ENCODE measurements around the gene WDR90.
A peak's percentile ranks its signal among the peaks of the same experiment; 100 is the strongest.

Gene WDR90

DNA sequence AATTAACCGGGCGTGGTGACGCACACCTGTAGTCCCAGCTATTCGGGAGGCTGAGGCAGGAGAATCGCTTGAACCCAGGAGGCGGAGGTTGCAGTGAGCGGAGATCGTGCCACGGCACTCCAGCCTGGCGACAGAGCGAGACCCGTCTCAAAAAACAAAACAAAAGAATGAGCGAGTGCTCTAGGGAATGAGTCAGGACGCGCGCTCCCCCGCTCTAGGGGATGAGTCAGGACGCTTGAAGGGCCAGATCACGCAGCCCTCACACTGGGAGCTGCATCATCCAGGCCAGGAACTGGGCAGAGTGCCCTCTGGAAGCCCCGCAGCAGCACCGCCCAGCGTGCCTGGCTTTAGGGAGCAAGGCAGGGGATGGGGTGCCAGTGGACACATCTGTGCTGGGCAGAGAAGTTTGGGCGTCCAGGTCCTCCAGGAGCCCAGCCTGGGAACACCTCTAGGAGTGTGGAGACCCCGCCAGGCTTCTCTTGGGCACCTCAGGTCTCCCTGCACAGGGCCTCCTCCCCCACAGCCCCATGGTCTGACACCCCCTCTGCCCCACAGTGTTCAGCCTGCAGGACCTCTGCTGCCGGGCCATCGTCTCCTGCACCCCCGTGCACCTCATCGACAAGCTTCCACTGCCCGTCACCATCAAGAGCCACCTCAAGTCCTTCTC is 22.2 kb upstream of the WDR90 start:
- DNase-seq (ENCODE audit: low read depth): peak; percentile 91

- DNase-seq (ENCODE audit: low read depth): no peak
Observed at GRCh38 chr16:627454-628239, 21.5 kb upstream of the WDR90 start.

GRCh38 chr16:628321-629061 is 20.7 kb upstream of the WDR90 start:
- no peak for DNase-seq (ENCODE audit: low read depth)

DNA sequence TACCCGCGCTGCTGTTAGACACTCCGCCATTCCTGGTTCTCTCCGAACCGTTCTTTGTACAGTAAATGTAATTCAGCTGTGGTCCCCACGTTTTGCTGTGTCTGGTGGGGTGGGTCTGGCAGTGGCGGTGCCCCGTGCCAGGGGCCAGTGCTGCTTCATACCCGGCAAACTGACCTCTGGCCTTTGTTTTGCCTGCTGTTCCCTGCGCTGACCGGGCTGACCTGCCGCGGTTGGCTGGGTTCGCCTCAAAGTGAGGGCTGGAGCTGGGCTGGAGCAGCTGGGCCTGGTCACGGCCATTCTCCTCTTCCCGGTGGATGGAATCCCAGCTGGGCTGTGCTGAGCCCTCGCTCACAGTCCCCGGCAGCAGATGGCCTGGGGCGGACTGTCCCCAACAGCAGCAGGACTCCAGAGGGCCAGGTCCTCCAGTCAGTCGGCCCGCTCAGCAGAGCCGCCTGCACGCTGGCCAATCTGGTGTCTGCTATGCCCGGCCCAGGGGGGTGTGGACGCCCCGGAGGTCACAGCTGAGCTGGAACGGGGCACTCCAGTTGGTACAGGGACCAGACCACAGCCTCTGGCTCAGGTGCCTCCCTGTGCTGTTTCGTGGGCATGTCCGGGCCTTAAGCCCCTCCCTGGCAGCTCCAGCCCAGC is 19.9 kb upstream of the WDR90 start:
- DNase-seq (ENCODE audit: low read depth): no peak

GRCh38 chr16:629833-630248 is 19.3 kb upstream of the WDR90 start:
- DNase-seq (ENCODE audit: low read depth): no peak

GRCh38 chr16:630249-630814 is 18.8 kb upstream of the WDR90 start:
- DNase-seq (ENCODE audit: low read depth): no peak

DNA sequence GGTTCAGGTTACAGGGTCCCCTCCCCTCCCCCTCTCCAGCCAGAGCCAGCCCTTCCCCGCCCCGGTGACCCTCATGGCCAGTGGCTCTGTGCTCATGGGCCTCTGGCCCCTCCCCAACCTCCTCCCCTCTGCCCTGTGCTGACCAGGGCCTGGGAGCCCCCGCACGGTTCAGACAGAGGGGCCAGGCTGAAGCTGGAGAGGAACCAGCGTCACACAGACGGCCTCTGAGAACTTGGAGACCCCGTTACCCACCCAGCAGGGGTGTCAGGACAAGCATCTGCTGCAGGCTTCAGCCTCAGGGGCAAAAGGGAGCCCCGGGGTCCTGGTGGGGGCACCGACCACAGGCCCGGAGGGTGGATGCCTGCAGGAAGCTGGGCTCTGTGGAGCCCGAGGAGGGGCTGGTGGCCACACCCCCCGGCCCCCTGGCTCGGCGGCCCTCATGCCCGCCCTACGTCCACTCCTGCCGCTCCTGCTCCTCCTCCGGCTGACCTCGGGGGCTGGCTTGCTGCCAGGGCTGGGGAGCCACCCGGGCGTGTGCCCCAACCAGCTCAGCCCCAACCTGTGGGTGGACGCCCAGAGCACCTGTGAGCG is 18.3 kb upstream of the WDR90 start, which contains the start of gene WFIKKN1:
WFIKKN1 (plus strand) TSS at position 171 of the 591 bp plus-strand sequence; CDS start at position 440, 269 bp downstream.
- DNase-seq (ENCODE audit: low read depth): no peak

- DNase-seq (ENCODE audit: low read depth): no peak
Observed at GRCh38 chr16:631808-632358, 17.3 kb upstream of the WDR90 start.

GRCh38 chr16:632486-633335 is 16.5 kb upstream of the WDR90 start:
- no peak for DNase-seq (ENCODE audit: low read depth)

GRCh38 chr16:633336-634050 is 15.7 kb upstream of the WDR90 start:
- no peak for DNase-seq (ENCODE audit: low read depth)

DNA sequence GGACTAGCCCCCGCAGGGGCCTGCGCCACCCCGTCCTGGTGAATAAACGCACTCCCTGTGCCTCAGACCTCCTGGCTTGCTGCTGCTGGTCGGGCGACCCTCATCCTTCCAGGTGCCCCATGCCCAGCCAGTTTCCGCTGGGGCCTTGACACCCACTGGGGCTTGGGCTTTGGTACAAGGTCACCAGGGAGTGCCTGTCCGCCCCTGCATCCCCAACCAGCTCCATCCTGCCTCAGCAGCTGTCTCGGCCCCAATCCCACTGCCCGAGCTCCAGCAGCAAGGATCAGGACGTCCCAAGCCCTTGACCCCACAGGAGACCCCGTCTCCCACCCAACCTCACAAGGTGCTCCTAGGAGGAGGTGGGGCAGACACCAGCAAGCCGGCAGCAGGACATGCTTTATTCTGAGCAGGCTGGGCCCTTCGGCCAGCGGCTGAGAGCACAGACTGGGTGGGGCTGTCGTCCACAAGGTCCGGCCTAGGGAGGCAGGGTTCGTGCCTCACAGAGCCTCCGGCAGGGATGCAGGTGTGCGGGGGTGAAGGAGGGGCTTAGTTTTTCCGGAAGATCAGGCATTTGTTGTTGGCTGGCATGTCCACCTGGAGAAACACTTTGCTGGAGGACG is 15.0 kb upstream of the WDR90 start:
- DNase-seq (ENCODE audit: low read depth): no peak

DNA sequence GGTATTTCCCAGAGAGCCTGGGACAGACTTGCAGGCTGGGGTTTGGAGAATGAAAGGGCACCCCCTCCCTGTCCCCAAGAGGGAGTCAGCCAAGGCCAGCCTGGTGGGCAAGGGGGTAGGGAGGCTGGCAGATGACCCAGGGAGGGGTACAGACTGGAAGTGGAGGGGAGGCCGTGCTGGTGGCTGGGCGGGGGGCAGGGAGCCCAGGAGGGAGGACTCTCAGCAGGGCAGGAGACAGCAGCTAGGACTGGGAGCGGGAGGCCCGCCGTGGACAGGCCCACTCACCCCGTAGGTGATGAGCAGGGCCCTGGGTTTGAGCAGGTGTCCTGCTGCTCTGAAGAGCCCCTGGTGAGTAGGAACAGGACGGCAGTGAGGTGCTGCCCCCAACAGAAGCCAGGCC is 14.2 kb upstream of the WDR90 start:
- no peak for DNase-seq (ENCODE audit: low read depth)

DNA sequence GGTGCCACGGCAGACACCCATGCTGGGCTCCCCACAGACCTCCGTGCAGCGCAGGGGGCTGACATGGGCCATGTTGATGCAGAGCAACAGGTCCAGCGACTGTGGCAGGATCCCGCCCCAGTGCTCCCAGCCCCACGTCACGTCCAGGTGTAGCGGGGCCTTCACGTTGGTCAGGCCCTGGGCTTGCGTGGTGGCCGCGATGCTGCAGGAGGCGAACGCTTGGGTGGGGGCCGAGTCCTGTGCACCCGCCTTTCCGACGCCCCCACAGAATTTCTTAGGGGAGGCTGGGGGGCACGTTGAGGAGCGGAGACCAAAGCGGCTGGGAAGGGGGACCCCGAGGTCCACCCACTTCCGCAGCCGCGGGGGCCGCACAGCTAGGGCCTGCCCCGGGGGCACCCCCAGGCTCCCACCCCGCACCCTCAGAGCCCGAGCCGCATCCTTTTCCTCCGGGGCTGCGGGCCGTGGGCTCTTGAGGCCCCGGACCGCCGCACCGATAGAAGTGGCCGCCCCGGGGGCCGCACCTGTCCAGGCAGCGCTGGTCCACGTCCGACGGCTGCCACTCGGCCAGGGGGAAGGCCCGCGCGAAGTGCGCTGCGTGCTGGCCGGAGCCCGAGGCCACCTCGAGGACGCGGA is 13.5 kb upstream of the WDR90 start:
- no peak for DNase-seq (ENCODE audit: low read depth)

DNA sequence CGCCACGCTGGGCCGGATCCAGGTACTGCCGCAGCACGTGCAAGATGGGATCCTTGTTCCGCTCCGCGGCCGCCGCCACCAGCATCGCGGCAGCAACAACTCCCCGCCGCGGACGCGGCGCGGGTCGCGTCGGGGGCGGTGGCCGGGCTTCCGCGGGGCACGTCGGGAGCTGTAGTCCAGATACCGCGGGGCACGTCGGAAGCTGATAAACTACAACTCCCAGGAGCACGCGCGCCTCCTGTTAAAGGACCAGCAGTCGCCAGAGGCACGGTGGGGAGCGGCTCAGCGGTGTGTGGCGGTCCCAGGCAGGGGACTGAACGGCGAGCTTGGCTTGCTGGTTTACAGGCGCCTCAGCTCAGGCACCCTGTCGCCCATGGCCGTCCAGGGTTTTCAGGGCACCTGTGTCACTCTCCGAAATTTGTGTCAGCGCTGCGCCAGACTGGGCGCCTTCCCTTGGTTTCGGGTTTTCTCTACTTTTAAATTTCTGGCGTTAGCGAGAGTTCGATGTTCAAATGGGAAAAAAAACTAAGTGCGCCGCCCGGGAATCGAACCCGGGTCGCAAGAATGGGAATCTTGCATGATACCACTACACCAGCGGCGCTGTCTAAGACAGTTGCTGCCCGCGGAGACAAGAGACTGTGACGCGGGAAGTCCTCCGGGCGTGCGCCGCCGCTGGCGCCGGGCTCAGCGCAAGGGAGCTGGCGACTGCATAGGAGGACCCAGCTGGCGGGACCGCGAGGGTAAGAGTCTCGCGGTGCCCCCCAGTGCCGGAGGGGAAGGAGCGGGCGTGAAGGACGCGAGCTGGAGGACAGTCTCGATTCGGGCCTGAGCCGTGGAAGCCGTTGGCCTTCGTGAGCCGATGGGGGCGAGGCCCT is 12.7 kb upstream of the WDR90 start, which contains the start of gene METTL26:
METTL26 (minus strand) TSS at position 100 of the 875 bp plus-strand sequence; CDS start at position 85, 15 bp downstream.
- DNase-seq (ENCODE audit: low read depth): peak; percentile 86

DNA sequence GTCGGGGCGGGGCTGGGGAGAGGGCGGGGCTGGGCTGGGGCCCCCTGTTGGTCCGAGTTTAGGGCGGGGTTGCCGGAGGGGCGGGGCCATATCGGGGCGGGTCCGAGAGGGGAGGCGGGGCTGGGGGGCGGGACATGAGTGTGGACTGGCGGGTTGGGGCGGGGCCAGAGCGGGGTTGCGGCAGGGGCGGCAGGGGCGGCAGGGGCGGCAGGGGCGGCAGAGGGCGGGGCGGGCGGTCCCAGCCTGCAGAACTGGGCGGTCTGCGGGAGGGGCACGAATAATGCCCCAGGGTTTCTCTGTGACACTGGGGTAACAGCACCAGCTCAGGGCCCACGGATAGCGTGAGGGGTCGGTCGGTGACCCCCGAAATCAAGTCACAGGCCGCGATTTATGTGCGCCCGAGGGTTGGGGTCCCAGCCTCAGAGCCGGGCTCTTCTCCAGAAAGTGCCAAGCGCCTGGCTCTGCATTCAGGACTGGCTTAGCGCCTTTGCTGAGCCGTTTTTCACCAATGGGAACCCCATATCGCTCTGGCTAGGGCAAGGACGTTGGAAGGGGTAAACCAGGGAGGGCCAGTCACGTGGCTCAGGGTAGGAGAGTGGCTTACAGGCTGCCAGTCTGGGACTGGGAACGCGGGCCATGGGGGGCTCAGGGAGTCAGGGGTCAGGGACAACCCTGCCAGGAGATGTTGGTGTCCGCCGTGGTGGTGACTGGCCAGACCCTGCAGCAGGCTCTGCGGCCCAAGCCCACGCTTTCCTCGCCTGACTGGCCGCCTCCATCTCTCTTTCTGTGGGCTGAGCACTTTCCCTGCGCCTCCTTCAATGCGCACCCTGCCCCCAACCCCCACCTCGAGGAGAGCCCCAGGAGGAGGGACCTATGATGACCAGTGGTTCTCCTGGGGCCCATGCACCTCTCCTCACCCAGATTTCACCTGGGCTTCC is 11.8 kb upstream of the WDR90 start:
- peak; percentile 69 for DNase-seq (ENCODE audit: low read depth)

- no peak for DNase-seq (ENCODE audit: low read depth)
Observed at GRCh38 chr16:638034-638543, 11.1 kb upstream of the WDR90 start.
